Right atrium auricular region (tissue), 2 donors: ENCODE measurements around the gene ADARB2. TPM values are rescaled to one million over a fixed set of nuclear protein-coding genes. Genes with fewer than 3 reads are reported as not detected.

Source experiments
- DNase-seq: peaks from one replicate; pipeline ENCODE4 v3.0.0-alpha.2; 2019; ENCODE audit warnings: low spot score
- H3K27ac ChIP-seq, 2 donors: fragments of 200-600 bp; sonication (generic); 1 replicate in 1 of 2; 2 replicates in 1 of 2; pipeline ENCODE4 v1.5.1; 2016 to 2019
- H3K27me3 ChIP-seq, 2 donors: fragments of 200-600 bp; sonication (generic); one replicate each; pipeline versions ENCODE4 v1.5.1 to v1.6.0; 2017 to 2019
- H3K36me3 ChIP-seq: fragments of 200-600 bp; sonication (generic); one replicate; pipeline ENCODE4 v1.5.1; 2016
- H3K4me1 ChIP-seq, 2 donors: fragments of 200-600 bp; sonication (generic); one replicate each; pipeline versions ENCODE4 v1.5.1 to v1.6.0; 2017 to 2019
- H3K4me3 ChIP-seq, 2 donors: fragments of 200-600 bp; sonication (generic); 1 replicate in 1 of 2; 2 replicates in 1 of 2; pipeline ENCODE4 v1.5.1; 2017 to 2019; ENCODE audit warnings: mild to moderate bottlenecking in 1 of 2, moderate library complexity in 1 of 2
- H3K9me3 ChIP-seq, 2 donors: fragments of 200-600 bp; sonication (generic); one replicate each; pipeline ENCODE4 v1.5.1; 2019
- CTCF ChIP-seq, 2 donors: fragments of 200-600 bp; sonication (generic); IDR thresholded peaks; one replicate each; pipeline ENCODE4 v1.5.1; 2019; ENCODE audit warnings: antibody characterized with exemption in 2 of 2
- total RNA-seq, 2 donors: library from RNA; depleted of rRNA; stranded (reverse); fragments of >200 nt; gene quantifications; one replicate each; pipeline ENCODE4 v1.1.0, GENCODE V29; 2016

ADARB2 gene
- total RNA-seq, 2 donors from 2014 or later = 0.33 to 0.71 TPM

GRCh38 chr10:1581189-1581588, 156.1 kb downstream of the ADARB2 start:
- no peaks in the 10 kb centered on the region for H3K4me1 ChIP-seq
- no peaks in the 10 kb centered on the region for H3K27me3 ChIP-seq
- H3K4me3 ChIP-seq = no peak overlapping the region
- H3K27ac ChIP-seq = no peak overlapping the region
- no peaks in the 10 kb centered on the region for H3K9me3 ChIP-seq
- no peak for DNase-seq
- H3K36me3 ChIP-seq = no peaks in the 10 kb centered on the region
- no peak for TF ChIP-seq CTCF (IDR thresholded peaks at IDR 0.05)

- TF ChIP-seq CTCF (IDR thresholded peaks at IDR 0.05) = no peak
- Histone ChIP-seq H3K27ac (no peak overlapping the region), H3K9me3 (no peaks in the 10 kb centered on the region), H3K4me3 (no peak overlapping the region), H3K36me3 (no peaks in the 10 kb centered on the region), H3K4me1 (no peaks in the 10 kb centered on the region), H3K27me3 (no peaks in the 10 kb centered on the region)
- DNase-seq = no peak
These were observed 157.7 kb downstream of the ADARB2 start for GRCh38 chr10:1579671-1580070.

- H3K36me3 ChIP-seq = no peaks in the 10 kb centered on the region
These were observed 158.2 kb downstream of the ADARB2 start for GRCh38 chr10:1579141-1579491.

GRCh38 chr10:1578392-1579140, 158.8 kb downstream of the ADARB2 start:
- H3K9me3 ChIP-seq = no peaks in the 10 kb centered on the region
- no peaks in the 10 kb centered on the region for H3K36me3 ChIP-seq
- H3K27ac ChIP-seq = no peak overlapping the region
- no peak overlapping the region for H3K4me3 ChIP-seq
- TF ChIP-seq CTCF (IDR thresholded peaks at IDR 0.05) = no peak
- H3K27me3 ChIP-seq = no peaks in the 10 kb centered on the region
- DNase-seq = no peak
- H3K4me1 ChIP-seq = no peaks in the 10 kb centered on the region

More at GRCh38 chr10:1579141-1579491, 158.2 kb downstream of the ADARB2 start:
- Histone ChIP-seq H3K4me3 (no peak overlapping the region), H3K27me3 (no peaks in the 10 kb centered on the region), H3K27ac (no peak overlapping the region), H3K9me3 (no peaks in the 10 kb centered on the region), H3K4me1 (no peaks in the 10 kb centered on the region)
- DNase-seq = no peak
- TF ChIP-seq CTCF (IDR thresholded peaks at IDR 0.05) = no peak

- TF ChIP-seq CTCF (IDR thresholded peaks at IDR 0.05) = no peak
- Histone ChIP-seq H3K27me3 (no peaks in the 10 kb centered on the region), H3K36me3 (no peaks in the 10 kb centered on the region), H3K4me1 (no peaks in the 10 kb centered on the region), H3K4me3 (no peak overlapping the region), H3K9me3 (no peaks in the 10 kb centered on the region), H3K27ac (no peak overlapping the region)
- no peak for DNase-seq
These were observed 159.4 kb downstream of the ADARB2 start for GRCh38 chr10:1577945-1578344.

- no peaks in the 10 kb centered on the region for H3K9me3 ChIP-seq
- no peak overlapping the region for H3K4me3 ChIP-seq
- H3K4me1 ChIP-seq = no peaks in the 10 kb centered on the region
- no peaks in the 10 kb centered on the region for H3K27me3 ChIP-seq
- H3K27ac ChIP-seq = no peak overlapping the region
- TF ChIP-seq CTCF (IDR thresholded peaks at IDR 0.05) = no peak
- no peaks in the 10 kb centered on the region for H3K36me3 ChIP-seq
- no peak for DNase-seq
These were observed 160.0 kb downstream of the ADARB2 start for GRCh38 chr10:1577373-1577770.
